ENCODE results near the gene MGLL. TPM values are rescaled to one million over a fixed set of nuclear protein-coding genes. Genes with fewer than 3 reads are reported as not detected.

The MGLL gene
- total and polyA plus RNA-seq, 9 of the 15 experiments (the other 6 are each of a cell fraction or from before 2014, with no cell fraction given) = 0.12 to 0.32 (median 0.18) TPM; not detected in 6

DNA sequence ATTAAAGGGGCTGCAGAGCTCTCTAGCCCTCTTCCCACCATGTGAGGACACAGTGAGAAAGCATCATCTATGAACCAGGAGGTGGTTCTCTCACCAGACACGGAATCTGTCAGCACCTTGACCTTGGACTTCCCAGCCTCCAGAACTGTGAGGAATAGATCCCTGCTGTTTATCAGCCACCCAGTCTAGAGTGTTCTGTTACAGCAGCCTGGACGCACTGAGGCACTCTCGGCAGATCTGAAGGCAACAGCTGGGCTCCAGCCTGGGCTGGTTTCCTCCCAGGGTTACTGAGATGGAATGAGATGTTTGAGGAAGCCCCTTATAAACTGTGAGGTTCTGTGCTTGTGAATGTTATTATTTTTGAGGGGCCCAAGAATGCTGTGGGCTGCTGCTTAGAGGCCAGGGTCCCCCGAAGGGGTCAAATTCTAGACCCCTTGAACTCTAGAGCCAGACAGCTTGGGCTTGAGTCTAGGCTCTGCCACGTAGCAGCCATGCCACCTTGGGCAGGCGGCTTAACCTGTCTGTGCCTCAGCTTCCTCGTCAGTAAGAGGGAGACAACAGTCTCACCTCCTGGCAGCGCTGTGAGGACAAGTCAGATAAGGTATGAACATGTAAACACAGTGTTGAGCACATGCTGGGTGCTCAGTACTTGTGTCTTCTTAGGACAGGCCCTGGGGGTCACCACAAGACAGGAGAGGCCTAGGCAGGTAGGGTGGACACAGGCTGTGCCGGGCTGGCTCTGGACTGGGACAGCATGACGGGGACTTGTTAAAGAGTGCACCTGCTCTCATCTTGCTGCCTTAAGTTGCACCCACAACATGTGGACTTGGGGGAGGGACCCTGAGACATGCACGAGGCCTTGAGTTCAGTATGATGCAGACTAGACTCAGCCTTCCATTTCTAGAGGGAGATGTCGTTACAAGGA, 49.2 kb downstream of the MGLL start:
- FAIRE-seq = no peak
- H3K79me2 ChIP-seq (ENCODE audit: control insufficient read depth, insufficient read depth, low read length) = no peaks in the 10 kb centered on the region
- peaks cover 0 to 37% of the 10 kb centered on the region in 2 experiments; a peak in 2 of 5 replicates for H3K27me3 ChIP-seq (ENCODE audit: control insufficient read depth in 2 of 2, insufficient read depth in 2 of 2, low read length in 2 of 2)
- H3K4me3 ChIP-seq = no peak overlapping the region
- H3K4me1 ChIP-seq (replicated peaks in 1 of 2; ENCODE audit: control insufficient read depth in 2 of 2, insufficient read depth in 2 of 2, low read length in 2 of 2) = no peaks in the 10 kb centered on the region
- H3K36me3 ChIP-seq (ENCODE audit: control insufficient read depth, insufficient read depth, low read length) = no peaks in the 10 kb centered on the region
- no peaks in the 10 kb centered on the region for H3K9me1 ChIP-seq (ENCODE audit: control insufficient read depth, insufficient read depth, low read length)
- no peak overlapping the region for H3K4me2 ChIP-seq (ENCODE audit: insufficient read depth, low read length)
- ChIA-PET POLR2A (no interaction called here), CTCF (ENCODE audit: low intra/inter-chr PET ratio) (no interaction called here)
- intact Hi-C loops (cut with micrococcal nuclease) = no loop called here
- H3K27ac ChIP-seq (ENCODE audit: extremely low read depth, low read depth, low read length) = no peak overlapping the region
- in situ Hi-C loops (cut with MboI) = no loop called here
- H3K9ac ChIP-seq (ENCODE audit: insufficient read depth in 1 of 2, low read depth in 2 of 2, low read length in 2 of 2) = no peak overlapping the region
- H3K9me3 ChIP-seq (replicated peaks; ENCODE audit: control insufficient read depth, insufficient read depth, low read depth, low read length) = no peaks in the 10 kb centered on the region
- no peaks in the 10 kb centered on the region for H4K20me1 ChIP-seq (replicated peaks; ENCODE audit: control insufficient read depth, insufficient read depth, low read length)
- H2AFZ ChIP-seq (ENCODE audit: low read depth, low read length) = no peak overlapping the region
- no peak for ATAC-seq
- 3% methylated on average over 10 of the region's 12 CpGs for WGBS (ENCODE audit: insufficient coverage, low coverage, missing lambda C conversion rate)
- BruUV-seq (replicated peaks) = no TSS peak
- DNase-seq (ENCODE audit: extremely low read depth in 1 of 4, low spot score in 3 of 4) = no peak
- TF ChIP-seq JUNB (CRISPR knock-in tag; conservative IDR thresholded peaks at IDR 0.05) (no peak), ARID1B (IDR thresholded peaks at IDR 0.05) (no peak), ZBTB1 (CRISPR knock-in tag; IDR thresholded peaks at IDR 0.05; ENCODE audit: borderline replicate concordance, low read depth) (no peak), GABPA (tag; conservative IDR thresholded peaks at IDR 0.05; ENCODE audit: low read depth) (no peak), ZNF263 (CRISPR knock-in tag; IDR thresholded peaks at IDR 0.05; ENCODE audit: borderline replicate concordance) (no peak)
- TF ChIP-seq, protein P1, sequence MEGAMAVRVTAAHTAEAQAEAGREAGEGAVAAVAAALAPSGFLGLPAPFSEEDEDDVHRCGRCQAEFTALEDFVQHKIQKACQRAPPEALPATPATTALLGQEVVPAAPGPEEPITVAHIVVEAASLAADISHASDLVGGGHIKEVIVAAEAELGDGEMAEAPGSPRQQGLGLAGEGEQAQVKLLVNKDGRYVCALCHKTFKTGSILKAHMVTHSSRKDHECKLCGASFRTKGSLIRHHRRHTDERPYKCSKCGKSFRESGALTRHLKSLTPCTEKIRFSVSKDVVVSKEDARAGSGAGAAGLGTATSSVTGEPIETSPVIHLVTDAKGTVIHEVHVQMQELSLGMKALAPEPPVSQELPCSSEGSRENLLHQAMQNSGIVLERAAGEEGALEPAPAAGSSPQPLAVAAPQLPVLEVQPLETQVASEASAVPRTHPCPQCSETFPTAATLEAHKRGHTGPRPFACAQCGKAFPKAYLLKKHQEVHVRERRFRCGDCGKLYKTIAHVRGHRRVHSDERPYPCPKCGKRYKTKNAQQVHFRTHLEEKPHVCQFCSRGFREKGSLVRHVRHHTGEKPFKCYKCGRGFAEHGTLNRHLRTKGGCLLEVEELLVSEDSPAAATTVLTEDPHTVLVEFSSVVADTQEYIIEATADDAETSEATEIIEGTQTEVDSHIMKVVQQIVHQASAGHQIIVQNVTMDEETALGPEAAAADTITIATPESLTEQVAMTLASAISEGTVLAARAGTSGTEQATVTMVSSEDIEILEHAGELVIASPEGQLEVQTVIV (CRISPR knock-in tag; IDR thresholded peaks at IDR 0.05; ENCODE audit: borderline replicate concordance) = no peak
- TF ChIP-seq, protein P2, sequence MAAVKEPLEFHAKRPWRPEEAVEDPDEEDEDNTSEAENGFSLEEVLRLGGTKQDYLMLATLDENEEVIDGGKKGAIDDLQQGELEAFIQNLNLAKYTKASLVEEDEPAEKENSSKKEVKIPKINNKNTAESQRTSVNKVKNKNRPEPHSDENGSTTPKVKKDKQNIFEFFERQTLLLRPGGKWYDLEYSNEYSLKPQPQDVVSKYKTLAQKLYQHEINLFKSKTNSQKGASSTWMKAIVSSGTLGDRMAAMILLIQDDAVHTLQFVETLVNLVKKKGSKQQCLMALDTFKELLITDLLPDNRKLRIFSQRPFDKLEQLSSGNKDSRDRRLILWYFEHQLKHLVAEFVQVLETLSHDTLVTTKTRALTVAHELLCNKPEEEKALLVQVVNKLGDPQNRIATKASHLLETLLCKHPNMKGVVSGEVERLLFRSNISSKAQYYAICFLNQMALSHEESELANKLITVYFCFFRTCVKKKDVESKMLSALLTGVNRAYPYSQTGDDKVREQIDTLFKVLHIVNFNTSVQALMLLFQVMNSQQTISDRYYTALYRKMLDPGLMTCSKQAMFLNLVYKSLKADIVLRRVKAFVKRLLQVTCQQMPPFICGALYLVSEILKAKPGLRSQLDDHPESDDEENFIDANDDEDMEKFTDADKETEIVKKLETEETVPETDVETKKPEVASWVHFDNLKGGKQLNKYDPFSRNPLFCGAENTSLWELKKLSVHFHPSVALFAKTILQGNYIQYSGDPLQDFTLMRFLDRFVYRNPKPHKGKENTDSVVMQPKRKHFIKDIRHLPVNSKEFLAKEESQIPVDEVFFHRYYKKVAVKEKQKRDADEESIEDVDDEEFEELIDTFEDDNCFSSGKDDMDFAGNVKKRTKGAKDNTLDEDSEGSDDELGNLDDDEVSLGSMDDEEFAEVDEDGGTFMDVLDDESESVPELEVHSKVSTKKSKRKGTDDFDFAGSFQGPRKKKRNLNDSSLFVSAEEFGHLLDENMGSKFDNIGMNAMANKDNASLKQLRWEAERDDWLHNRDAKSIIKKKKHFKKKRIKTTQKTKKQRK (IDR thresholded peaks at IDR 0.05; ENCODE audit: borderline replicate concordance, low read depth, low read length) = no peak
- TF ChIP-seq, protein P3, sequence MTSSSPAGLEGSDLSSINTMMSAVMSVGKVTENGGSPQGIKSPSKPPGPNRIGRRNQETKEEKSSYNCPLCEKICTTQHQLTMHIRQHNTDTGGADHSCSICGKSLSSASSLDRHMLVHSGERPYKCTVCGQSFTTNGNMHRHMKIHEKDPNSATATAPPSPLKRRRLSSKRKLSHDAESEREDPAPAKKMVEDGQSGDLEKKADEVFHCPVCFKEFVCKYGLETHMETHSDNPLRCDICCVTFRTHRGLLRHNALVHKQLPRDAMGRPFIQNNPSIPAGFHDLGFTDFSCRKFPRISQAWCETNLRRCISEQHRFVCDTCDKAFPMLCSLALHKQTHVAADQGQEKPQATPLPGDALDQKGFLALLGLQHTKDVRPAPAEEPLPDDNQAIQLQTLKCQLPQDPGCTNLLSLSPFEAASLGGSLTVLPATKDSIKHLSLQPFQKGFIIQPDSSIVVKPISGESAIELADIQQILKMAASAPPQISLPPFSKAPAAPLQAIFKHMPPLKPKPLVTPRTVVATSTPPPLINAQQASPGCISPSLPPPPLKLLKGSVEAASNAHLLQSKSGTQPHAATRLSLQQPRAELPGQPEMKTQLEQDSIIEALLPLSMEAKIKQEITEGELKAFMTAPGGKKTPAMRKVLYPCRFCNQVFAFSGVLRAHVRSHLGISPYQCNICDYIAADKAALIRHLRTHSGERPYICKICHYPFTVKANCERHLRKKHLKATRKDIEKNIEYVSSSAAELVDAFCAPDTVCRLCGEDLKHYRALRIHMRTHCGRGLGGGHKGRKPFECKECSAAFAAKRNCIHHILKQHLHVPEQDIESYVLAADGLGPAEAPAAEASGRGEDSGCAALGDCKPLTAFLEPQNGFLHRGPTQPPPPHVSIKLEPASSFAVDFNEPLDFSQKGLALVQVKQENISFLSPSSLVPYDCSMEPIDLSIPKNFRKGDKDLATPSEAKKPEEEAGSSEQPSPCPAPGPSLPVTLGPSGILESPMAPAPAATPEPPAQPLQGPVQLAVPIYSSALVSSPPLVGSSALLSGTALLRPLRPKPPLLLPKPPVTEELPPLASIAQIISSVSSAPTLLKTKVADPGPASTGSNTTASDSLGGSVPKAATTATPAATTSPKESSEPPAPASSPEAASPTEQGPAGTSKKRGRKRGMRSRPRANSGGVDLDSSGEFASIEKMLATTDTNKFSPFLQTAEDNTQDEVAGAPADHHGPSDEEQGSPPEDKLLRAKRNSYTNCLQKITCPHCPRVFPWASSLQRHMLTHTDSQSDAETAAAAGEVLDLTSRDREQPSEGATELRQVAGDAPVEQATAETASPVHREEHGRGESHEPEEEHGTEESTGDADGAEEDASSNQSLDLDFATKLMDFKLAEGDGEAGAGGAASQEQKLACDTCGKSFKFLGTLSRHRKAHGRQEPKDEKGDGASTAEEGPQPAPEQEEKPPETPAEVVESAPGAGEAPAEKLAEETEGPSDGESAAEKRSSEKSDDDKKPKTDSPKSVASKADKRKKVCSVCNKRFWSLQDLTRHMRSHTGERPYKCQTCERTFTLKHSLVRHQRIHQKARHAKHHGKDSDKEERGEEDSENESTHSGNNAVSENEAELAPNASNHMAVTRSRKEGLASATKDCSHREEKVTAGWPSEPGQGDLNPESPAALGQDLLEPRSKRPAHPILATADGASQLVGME (CRISPR knock-in tag; IDR thresholded peaks at IDR 0.05) = no peak
